Erythroblast (primary cell): ENCODE results near the gene MVD.

Experiments used
- GATA1 ChIP-seq: IDR thresholded peaks from 2 replicates; pipeline ENCODE4 v1.6.1; 2011; ENCODE audit warnings: low read depth, mild to moderate bottlenecking, control low read depth, low read length, moderate library complexity
- POLR2A ChIP-seq: IDR thresholded peaks from 2 replicates; pipeline ENCODE4 v1.6.1; 2011; ENCODE audit warnings: mild to moderate bottlenecking, low read length

DNA sequence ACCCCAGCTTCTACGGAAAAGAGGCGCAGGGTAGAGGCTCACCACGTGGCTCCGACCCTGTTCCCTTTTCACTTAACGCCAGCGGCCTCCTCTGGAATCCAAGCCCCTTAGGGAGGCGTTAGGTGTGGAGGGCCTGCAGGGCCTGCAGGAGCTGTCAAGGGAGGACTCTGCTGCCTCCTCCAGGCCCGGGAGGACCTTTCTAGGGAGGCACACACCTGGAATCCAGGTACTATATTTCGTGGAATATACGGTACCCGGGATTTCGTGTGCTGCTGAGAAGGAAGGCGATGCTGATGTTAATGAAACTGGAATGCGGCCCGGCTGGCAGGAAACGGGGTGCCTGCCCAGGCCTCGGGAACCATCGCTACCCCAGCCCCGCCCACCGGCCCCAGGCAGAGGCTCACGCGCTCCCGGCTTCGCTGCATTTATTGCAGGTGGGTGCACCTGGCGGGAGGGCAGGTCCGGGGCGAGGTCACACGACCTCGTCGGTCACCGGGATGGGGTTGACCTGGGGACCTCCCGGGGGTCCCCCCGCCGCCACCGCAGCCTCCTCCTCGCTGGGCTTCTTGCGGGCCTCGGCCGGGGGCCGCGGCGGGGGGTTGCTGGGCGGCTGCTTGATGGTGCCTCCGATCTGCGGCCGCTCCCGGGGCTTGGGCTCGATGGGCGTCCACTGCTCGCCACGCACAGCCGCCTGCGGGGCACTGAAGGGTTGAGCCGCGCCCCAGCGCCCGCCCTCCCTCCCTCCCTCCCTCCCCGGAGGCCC lies 19.8 kb downstream of the MVD start:
- TF ChIP-seq POLR2A (no peak), GATA1 (no peak)
